Measurements from ENCODE around the gene PEPD.

PEPD gene

GRCh38 chr19:33505823-33506222 lies 15.8 kb downstream of the PEPD start:
- H3K23ac ChIP-seq (ENCODE audit: low read length in 2 of 2) = no peak overlapping the region
- H2BK120ac ChIP-seq (ENCODE audit: low read depth, low read length) = no peak overlapping the region
- H3K14ac ChIP-seq (ENCODE audit: low read length in 2 of 2) = peak overlapping the region in 1 of 2 experiments; percentile 18
- no peak overlapping the region for H3K9ac ChIP-seq (ENCODE audit: low read length)
- no peak overlapping the region for H4K8ac ChIP-seq (ENCODE audit: low read length)
- H3K79me1 ChIP-seq (replicated peaks; ENCODE audit: low read length, poor library complexity, severe bottlenecking) = peaks cover 15% of the 10 kb centered on the region
- WGBS = 100% methylated on average over 1 of the region's 1 CpG
- peaks cover 7 to 53% of the 10 kb centered on the region in 2 experiments for H3K36me3 ChIP-seq (ENCODE audit: control insufficient read depth in 1 of 2, insufficient read depth in 2 of 2, low read depth in 1 of 2, low read length in 2 of 2)
- peaks cover 2% of the 10 kb centered on the region for H3K4me1 ChIP-seq (ENCODE audit: control insufficient read depth, insufficient read depth, low read depth, low read length)
- no peak overlapping the region for H3K27ac ChIP-seq (ENCODE audit: low read length, poor library complexity, severe bottlenecking)
- no peak overlapping the region for H3K18ac ChIP-seq (ENCODE audit: low read depth in 1 of 2, low read length in 2 of 2)
- no peak overlapping the region for H2BK12ac ChIP-seq (ENCODE audit: low read length in 2 of 2)
- no peak overlapping the region for H3K4me2 ChIP-seq (ENCODE audit: low read length, poor library complexity, severe bottlenecking)
- no peak overlapping the region for H2BK15ac ChIP-seq (ENCODE audit: low read depth, poor library complexity, severe bottlenecking)
- no peak for DNase-seq
- no peak overlapping the region for H3K4me3 ChIP-seq (ENCODE audit: insufficient read depth in 1 of 2, low read depth in 1 of 2, low read length in 2 of 2)
- H4K91ac ChIP-seq (ENCODE audit: low read length) = no peak overlapping the region
- no peak overlapping the region for H3K4ac ChIP-seq (ENCODE audit: low read depth in 1 of 2, low read length in 2 of 2)
- H2AFZ ChIP-seq (ENCODE audit: low read depth, low read length) = no peak overlapping the region
- no peak overlapping the region for H2AK5ac ChIP-seq (ENCODE audit: low read length, severe bottlenecking)
- H3K27me3 ChIP-seq (ENCODE audit: control insufficient read depth in 1 of 2, insufficient read depth in 1 of 2, low read length in 2 of 2) = no peaks in the 10 kb centered on the region
- H2BK5ac ChIP-seq (ENCODE audit: low read depth, low read length, poor library complexity, severe bottlenecking) = no peak overlapping the region
- H3K9me3 ChIP-seq (ENCODE audit: control insufficient read depth, low read length) = no peaks in the 10 kb centered on the region

GRCh38 chr19:33505148-33505547 lies 16.4 kb downstream of the PEPD start:
- Histone ChIP-seq H4K8ac (ENCODE audit: low read length) (no peak overlapping the region), H3K4me2 (ENCODE audit: low read length, poor library complexity, severe bottlenecking) (no peak overlapping the region), H3K9me3 (ENCODE audit: control insufficient read depth, low read length) (no peaks in the 10 kb centered on the region), H2BK5ac (ENCODE audit: low read depth, low read length, poor library complexity, severe bottlenecking) (no peak overlapping the region), H4K91ac (ENCODE audit: low read length) (no peak overlapping the region), H2AFZ (ENCODE audit: low read depth, low read length) (no peak overlapping the region), H3K36me3 (ENCODE audit: control insufficient read depth in 1 of 2, insufficient read depth in 2 of 2, low read depth in 1 of 2, low read length in 2 of 2) (peaks cover 13 to 57% of the 10 kb centered on the region in 2 experiments), H2BK15ac (ENCODE audit: low read depth, poor library complexity, severe bottlenecking) (no peak overlapping the region), H2BK120ac (ENCODE audit: low read depth, low read length) (no peak overlapping the region), H2BK12ac (ENCODE audit: low read length in 2 of 2) (no peak overlapping the region), H2AK5ac (ENCODE audit: low read length, severe bottlenecking) (no peak overlapping the region), H3K18ac (ENCODE audit: low read depth in 1 of 2, low read length in 2 of 2) (no peak overlapping the region), H3K27me3 (ENCODE audit: control insufficient read depth in 1 of 2, insufficient read depth in 1 of 2, low read length in 2 of 2) (no peaks in the 10 kb centered on the region), H3K14ac (ENCODE audit: low read length in 2 of 2) (no peak overlapping the region), H3K23ac (ENCODE audit: low read length in 2 of 2) (no peak overlapping the region), H3K27ac (ENCODE audit: low read length, poor library complexity, severe bottlenecking) (no peak overlapping the region), H3K4me3 (ENCODE audit: insufficient read depth in 1 of 2, low read depth in 1 of 2, low read length in 2 of 2) (no peak overlapping the region), H3K4ac (ENCODE audit: low read depth in 1 of 2, low read length in 2 of 2) (no peak overlapping the region), H3K4me1 (ENCODE audit: control insufficient read depth, insufficient read depth, low read depth, low read length) (peaks cover 2% of the 10 kb centered on the region), H3K79me1 (replicated peaks; ENCODE audit: low read length, poor library complexity, severe bottlenecking) (peaks cover 15% of the 10 kb centered on the region), H3K9ac (ENCODE audit: low read length) (no peak overlapping the region)
- WGBS = 94% methylated on average over 16 of the region's 16 CpGs
- no peak for DNase-seq

GRCh38 chr19:33504058-33504444 lies 17.5 kb downstream of the PEPD start:
- peaks cover 20 to 58% of the 10 kb centered on the region in 2 experiments for H3K36me3 ChIP-seq (ENCODE audit: control insufficient read depth in 1 of 2, insufficient read depth in 2 of 2, low read depth in 1 of 2, low read length in 2 of 2)
- WGBS = 96% methylated on average over 5 of the region's 5 CpGs

GRCh38 chr19:33503433-33504057 lies 18.0 kb downstream of the PEPD start:
- H3K27ac ChIP-seq (ENCODE audit: low read length, poor library complexity, severe bottlenecking) = no peak overlapping the region
- H4K8ac ChIP-seq (ENCODE audit: low read length) = no peak overlapping the region
- H3K4me1 ChIP-seq (ENCODE audit: control insufficient read depth, insufficient read depth, low read depth, low read length) = peaks cover 2% of the 10 kb centered on the region
- H2BK120ac ChIP-seq (ENCODE audit: low read depth, low read length) = no peak overlapping the region
- no peak overlapping the region for H4K91ac ChIP-seq (ENCODE audit: low read length)
- H3K9ac ChIP-seq (ENCODE audit: low read length) = no peak overlapping the region
- no peak overlapping the region for H3K23ac ChIP-seq (ENCODE audit: low read length in 2 of 2)
- H3K4me3 ChIP-seq (ENCODE audit: insufficient read depth in 1 of 2, low read depth in 1 of 2, low read length in 2 of 2) = no peak overlapping the region
- no peak overlapping the region for H2AFZ ChIP-seq (ENCODE audit: low read depth, low read length)
- no peaks in the 10 kb centered on the region for H3K9me3 ChIP-seq (ENCODE audit: control insufficient read depth, low read length)
- H3K14ac ChIP-seq (ENCODE audit: low read length in 2 of 2) = no peak overlapping the region
- H3K18ac ChIP-seq (ENCODE audit: low read depth in 1 of 2, low read length in 2 of 2) = no peak overlapping the region
- no peak overlapping the region for H2BK5ac ChIP-seq (ENCODE audit: low read depth, low read length, poor library complexity, severe bottlenecking)
- no peaks in the 10 kb centered on the region for H3K27me3 ChIP-seq (ENCODE audit: control insufficient read depth in 1 of 2, insufficient read depth in 1 of 2, low read length in 2 of 2)
- no peak overlapping the region for H3K4ac ChIP-seq (ENCODE audit: low read depth in 1 of 2, low read length in 2 of 2)
- 90% methylated on average over 21 of the region's 21 CpGs for WGBS
- no peak overlapping the region for H3K4me2 ChIP-seq (ENCODE audit: low read length, poor library complexity, severe bottlenecking)
- DNase-seq = no peak
- no peak overlapping the region for H2BK12ac ChIP-seq (ENCODE audit: low read length in 2 of 2)
- peaks cover 15% of the 10 kb centered on the region for H3K79me1 ChIP-seq (replicated peaks; ENCODE audit: low read length, poor library complexity, severe bottlenecking)
- H2BK15ac ChIP-seq (ENCODE audit: low read depth, poor library complexity, severe bottlenecking) = no peak overlapping the region
- H3K36me3 ChIP-seq (ENCODE audit: control insufficient read depth in 1 of 2, insufficient read depth in 2 of 2, low read depth in 1 of 2, low read length in 2 of 2) = peaks cover 25 to 56% of the 10 kb centered on the region in 2 experiments
- H2AK5ac ChIP-seq (ENCODE audit: low read length, severe bottlenecking) = no peak overlapping the region

More at GRCh38 chr19:33504058-33504444, 17.5 kb downstream of the PEPD start:
- H3K27me3 ChIP-seq (ENCODE audit: control insufficient read depth in 1 of 2, insufficient read depth in 1 of 2, low read length in 2 of 2) = no peaks in the 10 kb centered on the region
- H3K14ac ChIP-seq (ENCODE audit: low read length in 2 of 2) = no peak overlapping the region
- H2AK5ac ChIP-seq (ENCODE audit: low read length, severe bottlenecking) = no peak overlapping the region
- H2BK12ac ChIP-seq (ENCODE audit: low read length in 2 of 2) = no peak overlapping the region
- no peak overlapping the region for H3K4me2 ChIP-seq (ENCODE audit: low read length, poor library complexity, severe bottlenecking)
- H4K91ac ChIP-seq (ENCODE audit: low read length) = no peak overlapping the region
- H3K18ac ChIP-seq (ENCODE audit: low read depth in 1 of 2, low read length in 2 of 2) = no peak overlapping the region
- peaks cover 2% of the 10 kb centered on the region for H3K4me1 ChIP-seq (ENCODE audit: control insufficient read depth, insufficient read depth, low read depth, low read length)
- no peak overlapping the region for H2AFZ ChIP-seq (ENCODE audit: low read depth, low read length)
- H3K23ac ChIP-seq (ENCODE audit: low read length in 2 of 2) = no peak overlapping the region
- H3K4me3 ChIP-seq (ENCODE audit: insufficient read depth in 1 of 2, low read depth in 1 of 2, low read length in 2 of 2) = no peak overlapping the region
- H2BK120ac ChIP-seq (ENCODE audit: low read depth, low read length) = no peak overlapping the region
- no peak overlapping the region for H3K9ac ChIP-seq (ENCODE audit: low read length)
- H3K79me1 ChIP-seq (replicated peaks; ENCODE audit: low read length, poor library complexity, severe bottlenecking) = peaks cover 15% of the 10 kb centered on the region
- H3K27ac ChIP-seq (ENCODE audit: low read length, poor library complexity, severe bottlenecking) = no peak overlapping the region
- no peak overlapping the region for H2BK5ac ChIP-seq (ENCODE audit: low read depth, low read length, poor library complexity, severe bottlenecking)
- H3K9me3 ChIP-seq (ENCODE audit: control insufficient read depth, low read length) = no peaks in the 10 kb centered on the region
- no peak overlapping the region for H2BK15ac ChIP-seq (ENCODE audit: low read depth, poor library complexity, severe bottlenecking)
- no peak for DNase-seq
- H4K8ac ChIP-seq (ENCODE audit: low read length) = no peak overlapping the region
- H3K4ac ChIP-seq (ENCODE audit: low read depth in 1 of 2, low read length in 2 of 2) = no peak overlapping the region

Measured in mesenchymal stem cell (in vitro differentiated cells and primary cell).